ENCODE results near the gene LSM7. TPM values are rescaled to one million over a fixed set of nuclear protein-coding genes. Genes with fewer than 3 reads are reported as not detected.

The LSM7 gene
- total and polyA plus RNA-seq, 2 of the 13 experiments (the other 11 are each of a cell fraction or from before 2014, with no cell fraction given) = 140 to 205 TPM

DNA sequence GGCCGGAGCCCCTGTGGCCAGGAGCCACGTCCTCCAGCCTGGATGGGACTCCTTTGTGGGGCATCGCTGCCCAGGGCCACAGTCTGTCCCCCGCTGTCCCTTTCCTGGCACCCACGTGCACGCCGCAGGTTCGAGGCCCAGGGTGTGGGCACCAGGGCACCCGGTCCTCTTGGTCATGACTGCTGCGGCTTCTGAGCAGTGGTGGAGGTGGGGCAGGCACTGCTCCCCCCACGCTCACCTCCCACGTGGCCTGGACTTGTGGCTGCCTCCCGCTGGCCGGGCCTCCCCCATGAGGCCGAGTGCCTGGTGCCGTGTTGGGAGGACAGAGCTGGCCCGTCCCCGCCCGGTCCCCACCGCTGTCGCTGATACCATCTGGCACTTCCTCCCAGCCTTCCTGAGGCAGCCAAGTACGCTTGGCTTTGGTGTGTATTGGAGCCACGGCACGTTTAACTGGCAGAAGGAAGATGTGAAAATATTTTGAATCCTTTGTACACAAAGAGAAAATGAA lies 12.9 kb upstream of the LSM7 start:
- intact Hi-C loops (cut with micrococcal nuclease; ENCODE audit: unreplicated experiment) = no loop called here
- Histone ChIP-seq H2AFZ (ENCODE audit: low read length) (no peak overlapping the region), H3K27me3 (ENCODE audit: control insufficient read depth in 1 of 2, insufficient read depth in 2 of 2, low read length in 2 of 2) (no peaks in the 10 kb centered on the region), H3K4me1 (ENCODE audit: insufficient read depth, low read length) (peaks cover 8% of the 10 kb centered on the region), H4K20me1 (ENCODE audit: insufficient read depth, low read length) (no peaks in the 10 kb centered on the region), H3K9me3 (ENCODE audit: low read length) (no peaks in the 10 kb centered on the region), H3K4me2 (ENCODE audit: low read depth, low read length) (no peak overlapping the region), H3K36me3 (replicated peaks in 1 of 2; ENCODE audit: control insufficient read depth in 1 of 2, insufficient read depth in 2 of 2, low read length in 2 of 2) (no peaks in the 10 kb centered on the region; a peak in 2 of 5 replicates), H3K79me2 (ENCODE audit: insufficient read depth, low read length) (no peaks in the 10 kb centered on the region), H3K9ac (ENCODE audit: insufficient read depth, low read depth, low read length) (no peak overlapping the region), H3K27ac (ENCODE audit: extremely low read length, insufficient read depth, low read length) (no peak overlapping the region), H3K4me3 (replicated peaks in 1 of 3; ENCODE audit: insufficient read depth in 1 of 3, low read depth in 2 of 3, low read length in 3 of 3) (no peak overlapping the region)
- ChIA-PET CTCF (ENCODE audit: low intra/inter-chr PET ratio, low total read pairs) (no interaction called here), POLR2A (no interaction called here)
- DNase-seq (ENCODE audit: low spot score) (no peak), FAIRE-seq (no peak), ATAC-seq (no peak)
- BruUV-seq (replicated peaks) = no TSS peak
- WGBS (ENCODE audit: low lambda C conversion rate) = over 99% methylated on average over 15 of the region's 24 CpGs
- in situ Hi-C loops (cut with HindIII; ENCODE audit: extremely low pct_ligation_motif_present, low pct_unique_long_range_greater_than_20kb) = no loop called here
- TF ChIP-seq CREM (IDR thresholded peaks at IDR 0.05) (no peak), CREM (CRISPR knock-in tag; IDR thresholded peaks at IDR 0.05) (no peak), DNMT3B (CRISPR knock-in tag; conservative IDR thresholded peaks at IDR 0.05) (no peak), ZNF777 (CRISPR knock-in tag; IDR thresholded peaks at IDR 0.05) (no peak), RARA (CRISPR knock-in tag; IDR thresholded peaks at IDR 0.05) (no peak), ZNF235 (CRISPR knock-in tag; IDR thresholded peaks at IDR 0.05; ENCODE audit: borderline replicate concordance) (no peak), ZNF468 (CRISPR knock-in tag; IDR thresholded peaks at IDR 0.05) (no peak), ZNF205 (CRISPR knock-in tag; IDR thresholded peaks at IDR 0.05) (no peak), JUN (CRISPR knock-in tag; IDR thresholded peaks at IDR 0.05) (no peak), ZNF10 (CRISPR knock-in tag; IDR thresholded peaks at IDR 0.05; ENCODE audit: borderline replicate concordance, low read depth) (no peak), ZBTB7A (CRISPR knock-in tag; IDR thresholded peaks at IDR 0.05) (no peak), ZC3H13 (CRISPR knock-in tag; IDR thresholded peaks at IDR 0.05) (no peak), ZNF614 (CRISPR knock-in tag; IDR thresholded peaks at IDR 0.05; ENCODE audit: borderline replicate concordance) (no peak), ZNF274 (CRISPR knock-in tag; IDR thresholded peaks at IDR 0.05) (no peak), HOXA3 (CRISPR knock-in tag; IDR thresholded peaks at IDR 0.05) (no peak)
- TF ChIP-seq, protein P1, sequence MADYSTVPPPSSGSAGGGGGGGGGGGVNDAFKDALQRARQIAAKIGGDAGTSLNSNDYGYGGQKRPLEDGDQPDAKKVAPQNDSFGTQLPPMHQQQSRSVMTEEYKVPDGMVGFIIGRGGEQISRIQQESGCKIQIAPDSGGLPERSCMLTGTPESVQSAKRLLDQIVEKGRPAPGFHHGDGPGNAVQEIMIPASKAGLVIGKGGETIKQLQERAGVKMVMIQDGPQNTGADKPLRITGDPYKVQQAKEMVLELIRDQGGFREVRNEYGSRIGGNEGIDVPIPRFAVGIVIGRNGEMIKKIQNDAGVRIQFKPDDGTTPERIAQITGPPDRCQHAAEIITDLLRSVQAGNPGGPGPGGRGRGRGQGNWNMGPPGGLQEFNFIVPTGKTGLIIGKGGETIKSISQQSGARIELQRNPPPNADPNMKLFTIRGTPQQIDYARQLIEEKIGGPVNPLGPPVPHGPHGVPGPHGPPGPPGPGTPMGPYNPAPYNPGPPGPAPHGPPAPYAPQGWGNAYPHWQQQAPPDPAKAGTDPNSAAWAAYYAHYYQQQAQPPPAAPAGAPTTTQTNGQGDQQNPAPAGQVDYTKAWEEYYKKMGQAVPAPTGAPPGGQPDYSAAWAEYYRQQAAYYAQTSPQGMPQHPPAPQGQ (CRISPR knock-in tag; IDR thresholded peaks at IDR 0.05; ENCODE audit: borderline replicate concordance) = no peak
- TF ChIP-seq, protein P2, sequence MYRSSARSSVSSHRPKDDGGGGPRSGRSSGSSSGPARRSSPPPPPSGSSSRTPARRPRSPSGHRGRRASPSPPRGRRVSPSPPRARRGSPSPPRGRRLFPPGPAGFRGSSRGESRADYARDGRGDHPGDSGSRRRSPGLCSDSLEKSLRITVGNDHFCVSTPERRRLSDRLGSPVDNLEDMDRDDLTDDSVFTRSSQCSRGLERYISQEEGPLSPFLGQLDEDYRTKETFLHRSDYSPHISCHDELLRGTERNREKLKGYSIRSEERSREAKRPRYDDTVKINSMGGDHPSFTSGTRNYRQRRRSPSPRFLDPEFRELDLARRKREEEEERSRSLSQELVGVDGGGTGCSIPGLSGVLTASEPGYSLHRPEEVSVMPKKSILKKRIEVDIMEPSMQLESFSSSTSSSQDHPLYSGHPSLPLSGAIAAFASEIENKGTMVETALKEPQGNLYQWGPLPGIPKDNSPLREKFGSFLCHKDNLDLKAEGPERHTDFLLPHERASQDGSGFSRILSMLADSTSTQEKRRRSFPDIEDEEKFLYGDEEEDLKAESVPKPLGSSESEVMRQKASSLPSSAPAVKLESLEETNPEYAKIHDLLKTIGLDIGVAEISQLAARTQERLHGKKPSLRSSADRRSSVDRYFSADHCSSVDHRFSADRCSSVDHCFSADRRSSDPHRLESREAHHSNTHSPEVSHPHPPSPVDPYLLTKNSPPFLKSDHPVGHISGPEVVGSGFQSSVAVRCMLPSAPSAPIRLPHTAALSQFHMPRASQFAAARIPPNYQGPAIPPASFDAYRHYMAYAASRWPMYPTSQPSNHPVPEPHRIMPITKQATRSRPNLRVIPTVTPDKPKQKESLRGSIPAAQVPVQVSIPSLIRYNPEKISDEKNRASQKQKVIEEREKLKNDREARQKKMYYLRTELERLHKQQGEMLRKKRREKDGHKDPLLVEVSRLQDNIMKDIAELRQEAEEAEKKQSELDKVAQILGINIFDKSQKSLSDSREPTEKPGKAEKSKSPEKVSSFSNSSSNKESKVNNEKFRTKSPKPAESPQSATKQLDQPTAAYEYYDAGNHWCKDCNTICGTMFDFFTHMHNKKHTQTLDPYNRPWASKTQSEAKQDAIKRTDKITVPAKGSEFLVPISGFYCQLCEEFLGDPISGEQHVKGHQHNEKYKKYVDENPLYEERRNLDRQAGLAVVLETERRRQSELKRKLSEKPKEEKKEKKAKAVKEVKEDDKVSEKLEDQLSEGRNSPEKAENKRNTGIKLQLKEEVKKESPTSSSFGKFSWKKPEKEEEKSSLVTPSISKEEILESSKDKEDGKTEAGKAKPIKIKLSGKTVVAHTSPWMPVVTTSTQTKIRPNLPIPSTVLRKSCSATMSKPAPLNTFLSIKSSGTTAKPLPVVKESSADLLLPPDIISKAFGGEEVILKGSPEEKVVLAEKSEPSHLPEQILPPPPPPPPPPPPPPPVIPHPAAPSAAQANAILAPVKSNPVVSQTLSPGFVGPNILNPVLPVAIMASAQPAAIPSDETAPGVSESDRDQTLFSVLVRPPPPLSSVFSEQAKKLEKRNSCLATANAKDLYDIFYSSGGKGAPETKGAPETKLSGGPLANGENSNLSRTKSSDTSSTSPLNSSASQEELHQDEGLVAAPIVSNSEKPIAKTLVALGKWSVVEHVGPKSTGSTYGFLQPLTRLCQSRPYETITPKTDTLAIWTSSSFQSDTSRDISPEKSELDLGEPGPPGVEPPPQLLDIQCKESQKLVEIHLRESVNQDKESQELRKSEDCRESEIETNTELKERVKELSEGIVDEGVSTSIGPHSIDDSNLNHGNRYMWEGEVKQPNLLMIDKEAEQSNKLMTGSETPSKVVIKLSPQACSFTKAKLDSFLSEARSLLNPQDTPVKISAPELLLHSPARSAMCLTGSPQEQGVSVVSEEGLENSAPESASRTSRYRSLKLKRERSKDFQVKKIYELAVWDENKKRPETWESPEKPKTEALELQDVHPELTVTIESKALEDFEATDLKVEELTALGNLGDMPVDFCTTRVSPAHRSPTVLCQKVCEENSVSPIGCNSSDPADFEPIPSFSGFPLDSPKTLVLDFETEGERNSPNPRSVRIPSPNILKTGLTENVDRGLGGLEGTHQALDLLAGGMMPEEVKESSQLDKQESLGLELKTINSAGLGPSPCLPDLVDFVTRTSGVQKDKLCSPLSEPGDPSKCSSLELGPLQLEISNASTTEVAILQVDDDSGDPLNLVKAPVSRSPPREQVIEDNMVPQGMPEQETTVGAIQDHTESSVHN (CRISPR knock-in tag; IDR thresholded peaks at IDR 0.05) = no peak

Measured in HepG2 (cell line).